ENCODE data around the gene IMP4. TPM values are rescaled to one million over a fixed set of nuclear protein-coding genes. Genes with fewer than 3 reads are reported as not detected.

Gene IMP4
- total RNA-seq, 2 experiments from 2014 or later = 81.7 to 88.1 TPM

DNA sequence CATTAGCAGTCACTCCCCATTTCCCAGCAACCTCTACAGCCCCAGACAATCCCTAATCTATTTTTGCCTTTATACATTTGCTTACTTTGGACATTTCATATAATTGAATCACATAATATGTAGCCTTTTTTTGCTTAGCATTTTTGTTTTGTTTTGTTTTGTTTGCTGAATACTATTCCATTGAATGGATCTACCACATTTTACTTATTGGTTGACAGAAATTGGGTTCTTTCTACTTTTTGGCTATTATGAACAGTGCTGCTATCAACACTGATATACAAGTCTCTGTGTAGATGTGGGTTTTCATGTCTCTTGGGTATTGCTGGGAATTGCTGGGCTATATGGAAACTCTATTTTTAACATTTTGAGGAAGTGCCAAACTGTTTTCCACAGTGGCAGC lies 20.8 kb downstream of the IMP4 start:
- Histone ChIP-seq H3K4me1 (ENCODE audit: insufficient read depth, low read length) (no peaks in the 10 kb centered on the region), H3K27ac (ENCODE audit: low read depth in 1 of 2, low read length in 2 of 2) (no peak overlapping the region), H3K4me3 (ENCODE audit: low read length) (no peak overlapping the region), H3K36me3 (ENCODE audit: insufficient read depth, low read length) (no peaks in the 10 kb centered on the region), H3K9me3 (ENCODE audit: control insufficient read depth in 1 of 2, insufficient read depth in 1 of 2, low read length in 2 of 2) (no peaks in the 10 kb centered on the region), H3K27me3 (ENCODE audit: control insufficient read depth in 1 of 2, insufficient read depth in 2 of 2, low read length in 2 of 2) (no peaks in the 10 kb centered on the region)
- no peak overlapping the region for H3K4me3 Mint-ChIP-seq
- intact Hi-C loops (cut with DNase I, micrococcal nuclease) = no loop called here
- TF ChIP-seq, protein P1, sequence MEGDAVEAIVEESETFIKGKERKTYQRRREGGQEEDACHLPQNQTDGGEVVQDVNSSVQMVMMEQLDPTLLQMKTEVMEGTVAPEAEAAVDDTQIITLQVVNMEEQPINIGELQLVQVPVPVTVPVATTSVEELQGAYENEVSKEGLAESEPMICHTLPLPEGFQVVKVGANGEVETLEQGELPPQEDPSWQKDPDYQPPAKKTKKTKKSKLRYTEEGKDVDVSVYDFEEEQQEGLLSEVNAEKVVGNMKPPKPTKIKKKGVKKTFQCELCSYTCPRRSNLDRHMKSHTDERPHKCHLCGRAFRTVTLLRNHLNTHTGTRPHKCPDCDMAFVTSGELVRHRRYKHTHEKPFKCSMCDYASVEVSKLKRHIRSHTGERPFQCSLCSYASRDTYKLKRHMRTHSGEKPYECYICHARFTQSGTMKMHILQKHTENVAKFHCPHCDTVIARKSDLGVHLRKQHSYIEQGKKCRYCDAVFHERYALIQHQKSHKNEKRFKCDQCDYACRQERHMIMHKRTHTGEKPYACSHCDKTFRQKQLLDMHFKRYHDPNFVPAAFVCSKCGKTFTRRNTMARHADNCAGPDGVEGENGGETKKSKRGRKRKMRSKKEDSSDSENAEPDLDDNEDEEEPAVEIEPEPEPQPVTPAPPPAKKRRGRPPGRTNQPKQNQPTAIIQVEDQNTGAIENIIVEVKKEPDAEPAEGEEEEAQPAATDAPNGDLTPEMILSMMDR (IDR thresholded peaks at IDR 0.05) = no peak
- H3K27ac Mint-ChIP-seq = no peak overlapping the region
- no peaks in the 10 kb centered on the region for H3K27me3 Mint-ChIP-seq
- POLR2A ChIA-PET = interaction anchor here (2.1 kb wide), 1 partner anchor 21 kb away, joined by 5 read pairs; the partner anchor contains the start of gene IMP4
- ATAC-seq (ENCODE audit: poor library complexity) = no peak
- no peaks in the 10 kb centered on the region for H3K4me1 Mint-ChIP-seq (ENCODE audit: low read depth)
- CTCF ChIA-PET = no interaction called here
- DNase-seq = no peak
- H3K36me3 Mint-ChIP-seq (ENCODE audit: low read depth) = no peaks in the 10 kb centered on the region
- no peaks in the 10 kb centered on the region for H3K9me3 Mint-ChIP-seq

DNA sequence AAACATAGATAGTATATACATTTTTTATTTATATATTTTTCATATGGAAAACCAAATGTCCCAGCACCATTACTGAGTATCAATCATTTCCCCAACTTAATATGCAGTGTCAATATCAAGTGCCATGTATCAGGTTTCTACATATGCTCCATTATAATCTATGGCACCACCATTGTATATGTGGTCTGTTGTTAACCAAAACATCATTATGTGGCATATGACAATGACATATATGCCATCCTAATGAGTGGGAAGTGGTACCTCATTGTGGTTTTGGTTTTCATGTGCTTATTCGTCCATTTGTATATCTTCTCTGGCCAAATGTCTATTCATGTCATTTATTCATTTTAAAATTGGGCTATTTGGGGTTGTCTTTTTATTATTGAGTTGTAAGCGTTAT lies 22.4 kb downstream of the IMP4 start:
- intact Hi-C loops (cut with DNase I, micrococcal nuclease) = no loop called here

DNA sequence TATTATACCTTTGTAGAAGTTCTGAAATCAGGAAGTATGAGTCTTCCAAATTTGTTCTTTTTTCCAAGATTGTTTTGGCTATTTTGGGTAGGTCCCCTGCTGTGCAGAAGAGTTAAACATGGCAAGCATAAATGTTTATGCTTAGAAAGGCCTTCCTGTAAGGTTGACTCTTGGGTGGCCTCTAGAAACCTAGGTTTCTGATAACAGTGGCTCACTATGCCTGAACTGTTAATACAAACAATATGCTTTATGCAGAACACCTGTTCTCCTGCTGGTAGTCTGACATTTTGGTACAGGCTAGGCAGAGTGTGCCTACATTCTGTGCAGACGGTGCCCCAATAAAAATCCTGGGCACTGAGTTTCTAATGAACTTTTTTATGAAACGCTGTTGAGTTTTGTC lies 23.3 kb downstream of the IMP4 start:
- ATAC-seq (ENCODE audit: poor library complexity) (no peak), DNase-seq (no peak)
- no peaks in the 10 kb centered on the region for H3K36me3 ChIP-seq (ENCODE audit: insufficient read depth, low read length)
- POLR2A ChIA-PET = interaction anchor here (1.3 kb wide), 1 partner anchor 24 kb away, joined by 5 read pairs; the partner anchor contains the start of gene IMP4
- Mint-ChIP-seq H3K27me3 (no peaks in the 10 kb centered on the region), H3K4me1 (ENCODE audit: low read depth) (peaks cover 15% of the 10 kb centered on the region), H3K27ac (no peak overlapping the region), H3K36me3 (ENCODE audit: low read depth) (no peaks in the 10 kb centered on the region), H3K9me3 (no peaks in the 10 kb centered on the region), H3K4me3 (no peak overlapping the region)
- intact Hi-C loops (cut with DNase I, micrococcal nuclease) = no loop called here
- CTCF ChIA-PET = no interaction called here
- H3K9me3 ChIP-seq (ENCODE audit: control insufficient read depth in 1 of 2, insufficient read depth in 1 of 2, low read length in 2 of 2) = no peaks in the 10 kb centered on the region
- H3K4me3 ChIP-seq (ENCODE audit: low read length) = no peak overlapping the region
- TF ChIP-seq, protein P1 (IDR thresholded peaks at IDR 0.05) = no peak
- H3K4me1 ChIP-seq (ENCODE audit: insufficient read depth, low read length) = peaks cover 20% of the 10 kb centered on the region
- H3K27me3 ChIP-seq (ENCODE audit: control insufficient read depth in 1 of 2, insufficient read depth in 2 of 2, low read length in 2 of 2) = no peaks in the 10 kb centered on the region
- H3K27ac ChIP-seq (ENCODE audit: low read depth in 1 of 2, low read length in 2 of 2) = no peak overlapping the region

More for the DNA sequence above, 22.4 kb downstream of the IMP4 start:
- H3K27ac ChIP-seq (ENCODE audit: low read depth in 1 of 2, low read length in 2 of 2) = no peak overlapping the region
- no peak overlapping the region for H3K4me3 Mint-ChIP-seq
- peaks cover 11% of the 10 kb centered on the region for H3K4me1 ChIP-seq (ENCODE audit: insufficient read depth, low read length)
- DNase-seq (no peak), ATAC-seq (ENCODE audit: poor library complexity) (no peak)
- no peaks in the 10 kb centered on the region for H3K27me3 Mint-ChIP-seq
- no peaks in the 10 kb centered on the region for H3K36me3 Mint-ChIP-seq (ENCODE audit: low read depth)
- no peaks in the 10 kb centered on the region for H3K9me3 ChIP-seq (ENCODE audit: control insufficient read depth in 1 of 2, insufficient read depth in 1 of 2, low read length in 2 of 2)
- no peaks in the 10 kb centered on the region for H3K9me3 Mint-ChIP-seq
- H3K4me1 Mint-ChIP-seq (ENCODE audit: low read depth) = peaks cover 6% of the 10 kb centered on the region
- POLR2A ChIA-PET = no interaction called here
- TF ChIP-seq, protein P1 (IDR thresholded peaks at IDR 0.05) = no peak
- H3K27me3 ChIP-seq (ENCODE audit: control insufficient read depth in 1 of 2, insufficient read depth in 2 of 2, low read length in 2 of 2) = no peaks in the 10 kb centered on the region
- H3K4me3 ChIP-seq (ENCODE audit: low read length) = no peak overlapping the region
- CTCF ChIA-PET = no interaction called here
- H3K36me3 ChIP-seq (ENCODE audit: insufficient read depth, low read length) = no peaks in the 10 kb centered on the region
- no peak overlapping the region for H3K27ac Mint-ChIP-seq
